Measurements from ENCODE around the gene ARFGAP3. TPM values are rescaled to one million over a fixed set of nuclear protein-coding genes. Genes with fewer than 3 reads are reported as not detected.

ARFGAP3 gene
- total RNA-seq, 1 experiment from 2014 or later, result 15.0 TPM

DNA sequence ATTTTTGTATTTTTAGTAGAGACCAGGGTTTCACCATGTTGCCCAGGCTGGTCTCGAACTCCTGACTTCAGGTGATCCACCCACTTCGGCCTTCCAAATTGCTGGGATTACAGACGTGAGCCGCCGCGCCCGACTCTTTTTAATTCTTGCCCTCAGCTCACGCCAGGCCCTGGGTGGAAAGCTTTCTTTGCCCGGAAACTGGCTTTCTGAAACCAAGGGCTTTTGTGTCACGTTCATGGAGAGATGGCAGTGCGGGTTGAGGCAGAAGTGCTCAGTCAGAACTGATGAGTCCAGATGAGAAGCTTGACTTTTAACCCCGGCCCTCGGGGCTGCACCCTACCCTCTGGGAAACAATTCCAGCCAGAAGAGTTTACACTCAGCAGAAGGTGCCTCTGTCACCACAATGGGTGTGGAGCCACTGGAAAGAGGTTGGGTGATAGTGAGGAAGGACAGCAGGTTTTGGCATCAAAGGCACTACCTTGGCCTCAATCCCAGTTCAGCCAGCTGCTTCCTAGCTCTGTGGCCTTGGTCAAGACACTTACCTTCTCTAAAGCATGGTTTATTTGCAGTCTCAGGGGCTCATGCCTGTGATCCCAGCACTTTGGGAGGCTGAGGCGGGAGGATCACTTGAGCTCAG, 890 bp upstream of the ARFGAP3 start:
- Histone ChIP-seq H4K20me1 (ENCODE audit: control insufficient read depth, insufficient read depth, insufficient read length) (peaks cover 4% of the 10 kb centered on the region), H4K8ac (replicated peaks; ENCODE audit: insufficient read length, low read depth, low read length) (no peak overlapping the region), H3K23me2 (ENCODE audit: insufficient read length, low read depth, low read length, poor library complexity, severe bottlenecking) (peaks cover 6% of the 10 kb centered on the region), H2BK15ac (ENCODE audit: low read depth, low read length) (no peak overlapping the region), H4K91ac (ENCODE audit: insufficient read length, low read depth, low read length) (no peak overlapping the region), H3K56ac (ENCODE audit: insufficient read length, low read depth, low read length) (no peak overlapping the region), H3K9me3 (ENCODE audit: control insufficient read depth, low read depth, low read length) (no peaks in the 10 kb centered on the region), H3K27me3 (ENCODE audit: insufficient read depth, low read length) (peaks cover 3% of the 10 kb centered on the region; the same call in 1 of the 2 replicates), H3K18ac (ENCODE audit: insufficient read length, low read depth, low read length) (no peak overlapping the region), H2AK5ac (ENCODE audit: insufficient read length, low read length) (no peak overlapping the region), H2AFZ (ENCODE audit: low read length) (no peak overlapping the region), H2BK12ac (ENCODE audit: insufficient read length, low read depth, low read length) (no peak overlapping the region), H2BK5ac (ENCODE audit: insufficient read length, low read length) (no peak overlapping the region), H3K79me2 (ENCODE audit: insufficient read depth, low read length) (no peaks in the 10 kb centered on the region), H3K4ac (ENCODE audit: low read depth, low read length) (no peak overlapping the region), H3K4me2 (ENCODE audit: insufficient read depth, insufficient read length, low read length) (no peak overlapping the region), H3K14ac (ENCODE audit: insufficient read depth, low read length) (no peak overlapping the region), H3T11ph (ENCODE audit: low read length) (no peak overlapping the region), H3K4me1 (ENCODE audit: insufficient read depth, low read length) (no peaks in the 10 kb centered on the region), H3K23ac (ENCODE audit: insufficient read length, low read depth, low read length) (no peak overlapping the region), H4K5ac (ENCODE audit: insufficient read length, low read depth, low read length) (no peak overlapping the region), H2BK120ac (ENCODE audit: low read depth, low read length, poor library complexity, severe bottlenecking) (no peak overlapping the region), H3K9ac (ENCODE audit: extremely low read depth, insufficient read length, low read length) (no peak overlapping the region), H3K27ac (ENCODE audit: insufficient read length, low read depth, low read length) (no peak overlapping the region), H3K79me1 (ENCODE audit: insufficient read depth, low read depth, low read length, poor library complexity, severe bottlenecking) (no peaks in the 10 kb centered on the region), H2BK20ac (ENCODE audit: low read depth, low read length, poor library complexity, severe bottlenecking) (no peak overlapping the region)
- no peak for TF ChIP-seq CTCF (conservative IDR thresholded peaks at IDR 0.05)
- no peaks in the 10 kb centered on the region for H3K36me3 Mint-ChIP-seq (ENCODE audit: insufficient read depth in 1 of 3, low read depth in 3 of 3)
- H3K9me3 Mint-ChIP-seq, result no peaks in the 10 kb centered on the region; a peak in 1 of 5 replicates
- no CpG with 5 or more reads among the region's 14 CpGs for WGBS (ENCODE audit: extremely low coverage, insufficient read length, low lambda C conversion rate)
- H3K4me1 Mint-ChIP-seq, result peaks cover 4 to 12% of the 10 kb centered on the region in 2 experiments
- no peak for DNase-seq
- peak overlapping the region in 1 of 2 experiments; percentile 38; a peak in 3 of 5 replicates for H3K4me3 Mint-ChIP-seq
- H3K27ac Mint-ChIP-seq, result no peak overlapping the region
- peaks cover 28% of the 10 kb centered on the region for H3K27me3 Mint-ChIP-seq (ENCODE audit: low read depth)

Data from H9 (cell line).